ENCODE data around the gene SNTG2.

DNA sequence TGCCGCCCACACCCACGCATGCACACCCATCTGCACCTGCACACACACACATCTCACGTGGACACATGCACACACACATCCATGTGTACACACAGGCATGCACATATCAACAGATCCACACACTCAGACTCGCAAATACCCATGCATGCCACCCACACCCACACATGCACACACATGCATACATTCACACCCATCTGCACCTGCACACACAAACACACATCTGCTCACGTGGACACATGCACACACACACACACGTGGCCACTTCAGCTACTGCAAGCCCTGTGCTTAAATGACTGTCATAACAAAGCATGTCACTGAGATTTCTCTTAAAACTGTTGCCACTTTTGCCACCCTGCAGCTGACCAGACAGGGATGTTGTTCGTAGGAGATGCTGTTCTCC is 186.6 kb downstream of the SNTG2 start:
- no peak for TF ChIP-seq TAF1 (IDR thresholded peaks at IDR 0.05; ENCODE audit: borderline replicate concordance, insufficient read depth, low read length)
- no peak for TF ChIP-seq REST (IDR thresholded peaks at IDR 0.05; ENCODE audit: insufficient read depth in 1 of 2, low read depth in 2 of 2, low read length in 2 of 2)
- no peak for TF ChIP-seq POLR2AphosphoS5 (IDR thresholded peaks at IDR 0.05; ENCODE audit: low read depth, low read length)
